SK-N-SH (cell line): ENCODE measurements around the gene BHLHA9. TPM values are rescaled to one million over a fixed set of nuclear protein-coding genes. Genes with fewer than 3 reads are reported as not detected.

ENCODE experiments used
- CTCF ChIA-PET: fragments of 300-600, 350-600 bp; formaldehyde crosslinking; extraction: SDS; loops from one replicate; lab custom pipeline; 2021; lab: Yijun Ruan, JAX
- POLR2A ChIA-PET: fragments of 350-600 bp; sonication (Branson Sonifier 250); formaldehyde crosslinking; extraction: SDS; loops from one replicate; lab custom pipeline; 2020; ENCODE audit warnings: antibody characterized with exemption, inconsistent platforms; lab: Yijun Ruan, JAX
- DNase-seq: peaks from one replicate; pipeline ENCODE4 v3.0.0; 2012
- H2AFZ ChIP-seq: fragments of 200-600 bp; sonication (generic); 2 replicates; pipeline ENCODE4 v1.8.1; 2016; ENCODE audit warnings: antibody characterized with exemption, mild to moderate bottlenecking, low read depth
- H3F3A ChIP-seq: fragments of 200-600 bp; sonication (generic); replicated peaks from 2 replicates; pipeline ENCODE3; 2016; ENCODE audit warnings: antibody characterized with exemption, mild to moderate bottlenecking; ENCODE audit not compliant: insufficient read depth
- H3K27ac ChIP-seq, 2 experiments: fragments of 200-500 bp in 1 of 2; fragments of 200-600 bp in 1 of 2; sonication (Bioruptor generic) in 1 of 2; sonication (generic), shearing (Covaris generic) in 1 of 2; 2 replicates each; pipeline versions ENCODE4 v1.5.1 to v1.6.1; 2014 to 2016; ENCODE audit warnings: low read depth in 2 of 2, inconsistent platforms in 1 of 2, low read length in 1 of 2, mild to moderate bottlenecking in 1 of 2, mixed read lengths in 1 of 2
- H3K27me3 ChIP-seq: fragments of 200-600 bp; sonication (generic), shearing (Covaris generic); 2 replicates; pipeline ENCODE4 v1.6.1; 2016; ENCODE audit warnings: mixed run types; ENCODE audit not compliant: insufficient read depth
- H3K36me3 ChIP-seq, 2 experiments: fragments of 200-500 bp in 1 of 2; fragments of 200-600 bp in 1 of 2; sonication (Bioruptor generic) in 1 of 2; sonication (generic) in 1 of 2; replicated peaks in 1 of 2; 2 replicates each; pipeline versions ENCODE3 to v1.5.1; 2014 to 2016; ENCODE audit warnings: low read length in 1 of 2, mild to moderate bottlenecking in 1 of 2; ENCODE audit not compliant: insufficient read depth in 2 of 2, control insufficient read depth in 1 of 2
- H3K4me1 ChIP-seq, 2 experiments: fragments of 200-500 bp in 1 of 2; fragments of 200-600 bp in 1 of 2; sonication (Bioruptor generic) in 1 of 2; sonication (generic), shearing (Covaris generic) in 1 of 2; 2 replicates each; pipeline versions ENCODE4 v1.5.1 to v1.6.1; 2014 to 2016; ENCODE audit warnings: low read depth in 1 of 2, low read length in 1 of 2, mixed run types in 1 of 2; ENCODE audit not compliant: insufficient read depth in 2 of 2, control insufficient read depth in 1 of 2
- H3K4me2 ChIP-seq: fragments of 200-600 bp; sonication (generic), shearing (Covaris generic); 2 replicates; pipeline ENCODE4 v1.6.1; 2017; ENCODE audit warnings: mixed run types
- H3K4me3 ChIP-seq, 2 experiments: fragments of 200-500 bp in 1 of 2; fragments of 200-600 bp in 1 of 2; sonication (Bioruptor generic) in 1 of 2; sonication (generic), shearing (Covaris generic) in 1 of 2; 2 replicates each; pipeline versions ENCODE4 v1.5.1 to v1.8.1; 2014 to 2016; ENCODE audit warnings: low read depth in 2 of 2, inconsistent platforms in 1 of 2, low read length in 1 of 2, mild to moderate bottlenecking in 1 of 2, mixed read lengths in 1 of 2, moderate library complexity in 1 of 2
- H3K79me2 ChIP-seq: fragments of 200-600 bp; sonication (generic); 2 replicates; pipeline ENCODE4 v1.8.1; 2017; ENCODE audit warnings: mild to moderate bottlenecking; ENCODE audit not compliant: insufficient read depth
- H3K9ac ChIP-seq: fragments of 200-600 bp; sonication (generic); 2 replicates; pipeline ENCODE4 v1.6.1; 2017; ENCODE audit warnings: mixed run types
- H3K9me2 ChIP-seq: fragments of 200-600 bp; sonication (generic); 2 replicates; pipeline ENCODE4 v1.6.1; 2017; ENCODE audit warnings: mixed run types
- H3K9me3 ChIP-seq: fragments of 200-600 bp; sonication (generic); 2 replicates; pipeline ENCODE4 v1.6.1; 2017; ENCODE audit warnings: mixed run types, mild to moderate bottlenecking, moderate library complexity
- H4K20me1 ChIP-seq: fragments of 200-600 bp; sonication (generic); 2 replicates; pipeline ENCODE4 v1.6.1; 2017; ENCODE audit warnings: mild to moderate bottlenecking, mixed run types; ENCODE audit not compliant: insufficient read depth
- FOSL2 ChIP-seq: IDR thresholded peaks from 2 replicates; pipeline ENCODE4 v1.4.0; 2012; ENCODE audit warnings: low read depth, mild to moderate bottlenecking, moderate library complexity, borderline replicate concordance
- FOXJ3 ChIP-seq: sonication (generic); formaldehyde crosslinking; IDR thresholded peaks from 2 replicates; pipeline ENCODE4 v1.5.1; 2020; ENCODE audit warnings: mild to moderate bottlenecking, missing genetic modification reagents
- GABPA ChIP-seq: IDR thresholded peaks from 2 replicates; pipeline ENCODE4 v1.4.0; 2012; ENCODE audit warnings: low read depth, mild to moderate bottlenecking
- NRF1 ChIP-seq: IDR thresholded peaks from 2 replicates; pipeline ENCODE4 v1.6.1; 2012; ENCODE audit warnings: low read depth, mild to moderate bottlenecking, low read length
- POLR2AphosphoS5 ChIP-seq: IDR thresholded peaks from 2 replicates; pipeline ENCODE4 v1.6.1; 2012; ENCODE audit warnings: low read depth, low read length
- RAD21 ChIP-seq: IDR thresholded peaks from 2 replicates; pipeline ENCODE4 v1.6.1; 2012; ENCODE audit warnings: mild to moderate bottlenecking, low read length
- RCOR1 ChIP-seq: fragments of 150-350 bp; IDR thresholded peaks from 2 replicates; pipeline ENCODE4 v1.6.1; 2017; ENCODE audit warnings: antibody characterized with exemption, low read length
- TEAD4 ChIP-seq: IDR thresholded peaks from 2 replicates; pipeline ENCODE4 v1.4.0; 2012; ENCODE audit warnings: mild to moderate bottlenecking, borderline replicate concordance; ENCODE audit not compliant: insufficient read depth
- YY1 ChIP-seq: IDR thresholded peaks from 2 replicates; pipeline ENCODE4 v1.4.0; 2012; ENCODE audit warnings: low read depth, mild to moderate bottlenecking
- WGBS: methylation state at CpG from one replicate; pipeline ENCODE4 v1.1.6; 2017; ENCODE audit warnings: low lambda C conversion rate; 5-methylcytosine and 5-hydroxymethylcytosine counted together
- polyA plus RNA-seq, 3 experiments: library from polyadenylated mRNA; depleted of rRNA; stranded (reverse); fragments of >200 nt; gene quantifications; 2 replicates each; pipeline ENCODE4 v1.2.3, GENCODE V29; 2012
- TF ChIP-seq, protein P1 (sequence below): fragments of 200-600 bp; sonication (generic); IDR thresholded peaks from 2 replicates; pipeline ENCODE4 v1.6.1; 2017; ENCODE audit warnings: antibody characterized with exemption, mild to moderate bottlenecking, moderate library complexity
- TF ChIP-seq, protein P2 (sequence below): IDR thresholded peaks from 2 replicates; pipeline ENCODE4 v1.6.1; 2012; ENCODE audit warnings: mild to moderate bottlenecking, low read depth, low read length, moderate library complexity
- TF ChIP-seq, protein P3 (sequence below): IDR thresholded peaks from 2 replicates; pipeline ENCODE4 v1.4.0; 2012; ENCODE audit warnings: low read depth
- TF ChIP-seq, protein P4 (sequence below): IDR thresholded peaks from 2 replicates; pipeline ENCODE4; 2012
- TF ChIP-seq, protein P5 (sequence below): IDR thresholded peaks from 2 replicates; pipeline ENCODE4 v1.4.0; 2012; ENCODE audit warnings: low read depth, borderline replicate concordance

Gene BHLHA9
- polyA plus RNA-seq, 1 of the 3 experiments (the other 2 are of a cell fraction), result not detected

DNA sequence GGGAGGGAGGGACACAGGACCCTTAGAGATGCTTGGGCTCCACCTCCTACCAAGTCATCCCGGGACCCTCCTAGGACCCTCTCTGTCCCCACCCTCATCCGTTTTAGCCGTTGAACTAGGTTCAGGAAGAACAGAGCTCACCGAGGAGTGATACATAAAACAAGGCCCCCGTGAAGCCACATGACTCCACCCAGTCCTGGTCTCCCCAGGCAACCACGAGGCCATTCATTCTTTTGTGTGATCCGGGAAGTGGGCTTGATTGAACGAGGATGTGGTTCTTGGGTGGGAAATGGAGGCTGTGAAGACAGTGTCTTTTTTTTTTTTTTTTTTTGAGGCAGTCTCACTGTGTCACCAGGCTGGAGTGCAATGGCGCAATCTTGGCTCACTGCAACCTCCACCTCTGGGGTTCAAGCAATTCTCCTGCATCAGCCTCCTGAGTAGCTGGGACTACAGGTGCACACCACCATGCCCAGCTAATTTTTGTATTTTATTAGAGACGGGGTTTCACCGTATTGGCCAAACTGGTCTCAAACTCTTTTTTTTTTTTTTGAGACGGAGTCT is 24.0 kb downstream of the BHLHA9 start:
- ChIA-PET CTCF (interaction anchor here (0.6 to 1.4 kb wide), 3 partner anchors 38 to 610 kb away, joined by 3 to 7 read pairs (median 3); no protein-coding TSS in a partner anchor), POLR2A (no interaction called here)
- no peak for DNase-seq
- Histone ChIP-seq H4K20me1 (no peaks in the 10 kb centered on the region), H3K36me3 (no peaks in the 10 kb centered on the region), H3K4me3 (no peak overlapping the region), H3K27ac (no peak overlapping the region), H3F3A (no peaks in the 10 kb centered on the region), H3K9ac (no peak overlapping the region), H3K9me3 (no peaks in the 10 kb centered on the region), H2AFZ (no peak overlapping the region), H3K79me2 (no peaks in the 10 kb centered on the region), H3K27me3 (peaks cover 28% of the 10 kb centered on the region; the same call in 1 of the 2 replicates), H3K4me2 (no peak overlapping the region), H3K4me1 (no peaks in the 10 kb centered on the region; a peak in 1 of 4 replicates), H3K9me2 (no peaks in the 10 kb centered on the region)
- TF ChIP-seq, protein P1, sequence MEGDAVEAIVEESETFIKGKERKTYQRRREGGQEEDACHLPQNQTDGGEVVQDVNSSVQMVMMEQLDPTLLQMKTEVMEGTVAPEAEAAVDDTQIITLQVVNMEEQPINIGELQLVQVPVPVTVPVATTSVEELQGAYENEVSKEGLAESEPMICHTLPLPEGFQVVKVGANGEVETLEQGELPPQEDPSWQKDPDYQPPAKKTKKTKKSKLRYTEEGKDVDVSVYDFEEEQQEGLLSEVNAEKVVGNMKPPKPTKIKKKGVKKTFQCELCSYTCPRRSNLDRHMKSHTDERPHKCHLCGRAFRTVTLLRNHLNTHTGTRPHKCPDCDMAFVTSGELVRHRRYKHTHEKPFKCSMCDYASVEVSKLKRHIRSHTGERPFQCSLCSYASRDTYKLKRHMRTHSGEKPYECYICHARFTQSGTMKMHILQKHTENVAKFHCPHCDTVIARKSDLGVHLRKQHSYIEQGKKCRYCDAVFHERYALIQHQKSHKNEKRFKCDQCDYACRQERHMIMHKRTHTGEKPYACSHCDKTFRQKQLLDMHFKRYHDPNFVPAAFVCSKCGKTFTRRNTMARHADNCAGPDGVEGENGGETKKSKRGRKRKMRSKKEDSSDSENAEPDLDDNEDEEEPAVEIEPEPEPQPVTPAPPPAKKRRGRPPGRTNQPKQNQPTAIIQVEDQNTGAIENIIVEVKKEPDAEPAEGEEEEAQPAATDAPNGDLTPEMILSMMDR, result no peak
- TF ChIP-seq, protein P2, sequence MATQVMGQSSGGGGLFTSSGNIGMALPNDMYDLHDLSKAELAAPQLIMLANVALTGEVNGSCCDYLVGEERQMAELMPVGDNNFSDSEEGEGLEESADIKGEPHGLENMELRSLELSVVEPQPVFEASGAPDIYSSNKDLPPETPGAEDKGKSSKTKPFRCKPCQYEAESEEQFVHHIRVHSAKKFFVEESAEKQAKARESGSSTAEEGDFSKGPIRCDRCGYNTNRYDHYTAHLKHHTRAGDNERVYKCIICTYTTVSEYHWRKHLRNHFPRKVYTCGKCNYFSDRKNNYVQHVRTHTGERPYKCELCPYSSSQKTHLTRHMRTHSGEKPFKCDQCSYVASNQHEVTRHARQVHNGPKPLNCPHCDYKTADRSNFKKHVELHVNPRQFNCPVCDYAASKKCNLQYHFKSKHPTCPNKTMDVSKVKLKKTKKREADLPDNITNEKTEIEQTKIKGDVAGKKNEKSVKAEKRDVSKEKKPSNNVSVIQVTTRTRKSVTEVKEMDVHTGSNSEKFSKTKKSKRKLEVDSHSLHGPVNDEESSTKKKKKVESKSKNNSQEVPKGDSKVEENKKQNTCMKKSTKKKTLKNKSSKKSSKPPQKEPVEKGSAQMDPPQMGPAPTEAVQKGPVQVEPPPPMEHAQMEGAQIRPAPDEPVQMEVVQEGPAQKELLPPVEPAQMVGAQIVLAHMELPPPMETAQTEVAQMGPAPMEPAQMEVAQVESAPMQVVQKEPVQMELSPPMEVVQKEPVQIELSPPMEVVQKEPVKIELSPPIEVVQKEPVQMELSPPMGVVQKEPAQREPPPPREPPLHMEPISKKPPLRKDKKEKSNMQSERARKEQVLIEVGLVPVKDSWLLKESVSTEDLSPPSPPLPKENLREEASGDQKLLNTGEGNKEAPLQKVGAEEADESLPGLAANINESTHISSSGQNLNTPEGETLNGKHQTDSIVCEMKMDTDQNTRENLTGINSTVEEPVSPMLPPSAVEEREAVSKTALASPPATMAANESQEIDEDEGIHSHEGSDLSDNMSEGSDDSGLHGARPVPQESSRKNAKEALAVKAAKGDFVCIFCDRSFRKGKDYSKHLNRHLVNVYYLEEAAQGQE, result no peak
- TF ChIP-seq, protein P3, sequence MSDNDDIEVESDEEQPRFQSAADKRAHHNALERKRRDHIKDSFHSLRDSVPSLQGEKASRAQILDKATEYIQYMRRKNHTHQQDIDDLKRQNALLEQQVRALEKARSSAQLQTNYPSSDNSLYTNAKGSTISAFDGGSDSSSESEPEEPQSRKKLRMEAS, result no peak
- TF ChIP-seq FOXJ3 (CRISPR knock-in tag), result no peak
- WGBS, result 50% methylated on average over 8 of the region's 12 CpGs

DNA sequence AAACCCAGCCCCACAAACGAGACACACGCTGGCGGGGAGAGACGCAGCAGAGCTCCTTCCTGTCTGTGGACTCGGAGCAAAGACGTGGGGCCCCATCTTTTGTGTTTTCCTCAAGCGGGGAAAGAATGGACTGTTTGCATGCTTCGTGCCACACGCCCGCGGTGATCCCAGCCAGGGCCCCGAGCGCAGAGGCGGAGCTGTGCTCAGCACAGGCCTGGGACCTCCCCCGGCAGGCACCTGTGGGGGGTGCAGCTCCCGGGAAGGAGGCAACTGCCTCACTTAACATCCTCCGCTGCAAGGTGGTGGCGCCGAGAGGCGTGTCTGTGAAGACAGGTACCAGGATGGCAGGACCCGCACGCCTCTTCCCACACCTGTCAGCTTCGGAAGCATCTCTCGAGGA is 28.4 kb downstream of the BHLHA9 start:
- POLR2A ChIA-PET, result no interaction called here
- DNase-seq, result no peak
- Histone ChIP-seq H4K20me1 (no peaks in the 10 kb centered on the region), H3K4me2 (no peak overlapping the region), H3F3A (no peaks in the 10 kb centered on the region), H3K79me2 (no peaks in the 10 kb centered on the region), H3K27ac (no peak overlapping the region), H3K4me1 (no peaks in the 10 kb centered on the region; a peak in 1 of 4 replicates), H3K4me3 (no peak overlapping the region), H3K27me3 (peaks cover 24% of the 10 kb centered on the region), H3K36me3 (no peaks in the 10 kb centered on the region), H3K9me2 (no peaks in the 10 kb centered on the region), H3K9me3 (no peaks in the 10 kb centered on the region), H2AFZ (no peak overlapping the region), H3K9ac (no peak overlapping the region)
- 63% methylated on average over 5 of the region's 24 CpGs for WGBS
- no peak for TF ChIP-seq POLR2AphosphoS5
- TF ChIP-seq GABPA, result no peak
- TF ChIP-seq YY1, result no peak
- TF ChIP-seq RCOR1, result no peak
- TF ChIP-seq, protein P4, sequence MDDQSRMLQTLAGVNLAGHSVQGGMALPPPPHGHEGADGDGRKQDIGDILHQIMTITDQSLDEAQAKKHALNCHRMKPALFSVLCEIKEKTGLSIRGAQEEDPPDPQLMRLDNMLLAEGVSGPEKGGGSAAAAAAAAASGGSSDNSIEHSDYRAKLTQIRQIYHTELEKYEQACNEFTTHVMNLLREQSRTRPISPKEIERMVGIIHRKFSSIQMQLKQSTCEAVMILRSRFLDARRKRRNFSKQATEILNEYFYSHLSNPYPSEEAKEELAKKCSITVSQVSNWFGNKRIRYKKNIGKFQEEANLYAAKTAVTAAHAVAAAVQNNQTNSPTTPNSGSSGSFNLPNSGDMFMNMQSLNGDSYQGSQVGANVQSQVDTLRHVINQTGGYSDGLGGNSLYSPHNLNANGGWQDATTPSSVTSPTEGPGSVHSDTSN, result no peak
- TF ChIP-seq, protein P5, sequence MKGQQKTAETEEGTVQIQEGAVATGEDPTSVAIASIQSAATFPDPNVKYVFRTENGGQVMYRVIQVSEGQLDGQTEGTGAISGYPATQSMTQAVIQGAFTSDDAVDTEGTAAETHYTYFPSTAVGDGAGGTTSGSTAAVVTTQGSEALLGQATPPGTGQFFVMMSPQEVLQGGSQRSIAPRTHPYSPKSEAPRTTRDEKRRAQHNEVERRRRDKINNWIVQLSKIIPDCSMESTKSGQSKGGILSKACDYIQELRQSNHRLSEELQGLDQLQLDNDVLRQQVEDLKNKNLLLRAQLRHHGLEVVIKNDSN, result no peak
- no peak for TF ChIP-seq FOXJ3 (CRISPR knock-in tag)
- no peak for TF ChIP-seq NRF1
- TF ChIP-seq RAD21, result no peak
- TF ChIP-seq TEAD4, result no peak
- no peak for TF ChIP-seq FOSL2
- TF ChIP-seq, protein P3, result no peak
- CTCF ChIA-PET, result interaction anchor here (1.1 to 3.0 kb wide), 4 partner anchors 18 to 217 kb away, joined by 3 to 14 read pairs (median 4); partner anchors contain the start of gene INPP5K
